Stomach (tissue), 9 donors: ENCODE data around the gene PRM3. TPM values are rescaled to one million over a fixed set of nuclear protein-coding genes. Genes with fewer than 3 reads are reported as not detected.
A peak's percentile ranks its signal among the peaks of the same experiment; 100 is the strongest.

ENCODE experiments used
- DNase-seq, 2 donors: peaks; one replicate each; pipeline versions ENCODE4 v3.0.0 to v3.0.0-alpha.2; 2013 to 2019
- H3K27ac ChIP-seq, 5 donors: fragments of 200-600 bp in 4 of 5; sonication (generic) in 4 of 5; one replicate each; pipeline ENCODE4 v1.5.1; 2013 to 2019; ENCODE audit warnings: mild to moderate bottlenecking in 1 of 5, moderate library complexity in 1 of 5
- H3K27me3 ChIP-seq, 3 donors: fragments of 200-600 bp; sonication (generic); one replicate each; pipeline ENCODE4 v1.5.1; 2017 to 2019; ENCODE audit warnings: mixed run types in 1 of 3
- H3K36me3 ChIP-seq, 4 donors: fragments of 200-600 bp; sonication (generic); 1 replicate in 3 of 4; 2 replicates in 1 of 4; pipeline ENCODE4 v1.5.1; 2016 to 2019
- H3K4me1 ChIP-seq, 4 donors: fragments of 200-600 bp; sonication (generic); one replicate each; pipeline ENCODE4 v1.5.1; 2016 to 2019
- H3K4me3 ChIP-seq, 4 donors: fragments of 200-600 bp; sonication (generic) in 3 of 4; one replicate each; pipeline ENCODE4 v1.5.1; 2016 to 2019; ENCODE audit warnings: mild to moderate bottlenecking in 1 of 4
- H3K9me3 ChIP-seq, 4 donors: fragments of 200-600 bp; sonication (generic); one replicate each; pipeline ENCODE4 v1.5.1; 2016 to 2019
- EP300 ChIP-seq: sonication (generic); formaldehyde crosslinking; IDR thresholded peaks from one replicate; pipeline ENCODE4 v1.6.1; 2017; ENCODE audit warnings: antibody characterized with exemption
- POLR2A ChIP-seq, 4 donors: fragments of 450-650 bp; IDR thresholded peaks; one replicate each; pipeline ENCODE4 v1.6.1; 2016; ENCODE audit warnings: antibody characterized with exemption in 4 of 4, control low read depth in 2 of 4, mild to moderate bottlenecking in 1 of 4, moderate library complexity in 1 of 4
- POLR2AphosphoS5 ChIP-seq, 3 donors: sonication (generic); formaldehyde crosslinking; IDR thresholded peaks; one replicate each; pipeline ENCODE4 v1.6.1; 2016; ENCODE audit warnings: antibody characterized with exemption in 3 of 3
- WGBS, 5 donors: extraction: QIAGEN DNeasy Blood & Tissue Kit in 3 of 5; methylation state at CpG; one replicate each; pipeline versions ENCODE4 v1.1.5 to v1.1.7; 2013 to 2018; 5-methylcytosine and 5-hydroxymethylcytosine counted together
- intact Hi-C: fragments of 100-400 bp; cut with DNase I; formaldehyde crosslinking; loops from one replicate; pipeline ENCODE4 v1.15.1; 2023; ENCODE audit warnings: low total_unique reads
- polyA plus RNA-seq, 3 donors: library from polyadenylated mRNA; stranded (reverse); fragments of 200-250 nt; gene quantifications; one replicate each; pipeline ENCODE4 v1.2.3, GENCODE V29; 2013
- total RNA-seq, 5 donors: library from RNA; depleted of rRNA; stranded (reverse); fragments of >200 nt; gene quantifications; one replicate each; pipeline versions ENCODE4 v1.1.0 to v1.2.3, GENCODE V29; 2014 to 2016
- TF ChIP-seq, protein P1 (sequence below), 7 experiments: fragments of 450-650 bp in 4 of 7; fragments of 200-600 bp in 3 of 7; sonication (generic) in 3 of 7; IDR thresholded peaks; one replicate each; pipeline ENCODE4 v1.5.1; 2016 to 2019; ENCODE audit warnings: antibody characterized with exemption in 7 of 7, control low read depth in 2 of 7, mild to moderate bottlenecking in 1 of 7
- donor health status: healthy with polysubstance abuse.
- donor health status: Bipolar disorder and iron deficiency.
- donor health status: healthy.

The PRM3 gene
- total and polyA plus RNA-seq, 8 donors = not detected

DNA sequence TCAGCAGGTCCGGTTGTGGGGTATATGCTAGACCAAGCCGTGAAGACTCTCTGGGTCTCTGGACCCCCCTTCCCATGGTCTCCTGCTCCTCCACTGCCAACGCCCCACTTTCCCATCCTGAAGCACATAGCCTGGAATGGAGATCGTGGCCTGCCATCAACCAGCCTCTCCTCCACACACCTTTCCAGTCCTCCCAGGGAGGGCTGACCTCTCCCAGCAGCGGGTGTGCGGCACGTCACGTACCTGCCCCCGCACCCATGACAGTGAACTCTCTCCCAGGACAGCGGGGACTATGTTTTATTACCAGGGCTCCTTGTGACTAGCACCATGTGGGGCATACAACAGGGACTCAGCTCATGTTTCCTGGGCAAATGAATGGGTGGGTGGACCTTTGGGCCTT lies 1.8 kb downstream of the PRM3 start:
- intact Hi-C loops = no loop called here
- Histone ChIP-seq H3K9me3 (no peaks in the 10 kb centered on the region), H3K4me1 (no peaks in the 10 kb centered on the region), H3K27me3 (no peaks in the 10 kb centered on the region), H3K27ac (no peak overlapping the region), H3K4me3 (no peak overlapping the region), H3K36me3 (no peaks in the 10 kb centered on the region)
- TF ChIP-seq POLR2A (IDR thresholded peaks at IDR 0.05) = no peak
- no peak for TF ChIP-seq EP300
- TF ChIP-seq POLR2AphosphoS5 (IDR thresholded peaks at IDR 0.05) = no peak
- TF ChIP-seq, protein P1, sequence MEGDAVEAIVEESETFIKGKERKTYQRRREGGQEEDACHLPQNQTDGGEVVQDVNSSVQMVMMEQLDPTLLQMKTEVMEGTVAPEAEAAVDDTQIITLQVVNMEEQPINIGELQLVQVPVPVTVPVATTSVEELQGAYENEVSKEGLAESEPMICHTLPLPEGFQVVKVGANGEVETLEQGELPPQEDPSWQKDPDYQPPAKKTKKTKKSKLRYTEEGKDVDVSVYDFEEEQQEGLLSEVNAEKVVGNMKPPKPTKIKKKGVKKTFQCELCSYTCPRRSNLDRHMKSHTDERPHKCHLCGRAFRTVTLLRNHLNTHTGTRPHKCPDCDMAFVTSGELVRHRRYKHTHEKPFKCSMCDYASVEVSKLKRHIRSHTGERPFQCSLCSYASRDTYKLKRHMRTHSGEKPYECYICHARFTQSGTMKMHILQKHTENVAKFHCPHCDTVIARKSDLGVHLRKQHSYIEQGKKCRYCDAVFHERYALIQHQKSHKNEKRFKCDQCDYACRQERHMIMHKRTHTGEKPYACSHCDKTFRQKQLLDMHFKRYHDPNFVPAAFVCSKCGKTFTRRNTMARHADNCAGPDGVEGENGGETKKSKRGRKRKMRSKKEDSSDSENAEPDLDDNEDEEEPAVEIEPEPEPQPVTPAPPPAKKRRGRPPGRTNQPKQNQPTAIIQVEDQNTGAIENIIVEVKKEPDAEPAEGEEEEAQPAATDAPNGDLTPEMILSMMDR (IDR thresholded peaks at IDR 0.05) = no peak
- no peak for DNase-seq
- 95 to 100% (median 96%) methylated on average over 2 to 10 of the region's 10 CpGs for WGBS, 5 donors

DNA sequence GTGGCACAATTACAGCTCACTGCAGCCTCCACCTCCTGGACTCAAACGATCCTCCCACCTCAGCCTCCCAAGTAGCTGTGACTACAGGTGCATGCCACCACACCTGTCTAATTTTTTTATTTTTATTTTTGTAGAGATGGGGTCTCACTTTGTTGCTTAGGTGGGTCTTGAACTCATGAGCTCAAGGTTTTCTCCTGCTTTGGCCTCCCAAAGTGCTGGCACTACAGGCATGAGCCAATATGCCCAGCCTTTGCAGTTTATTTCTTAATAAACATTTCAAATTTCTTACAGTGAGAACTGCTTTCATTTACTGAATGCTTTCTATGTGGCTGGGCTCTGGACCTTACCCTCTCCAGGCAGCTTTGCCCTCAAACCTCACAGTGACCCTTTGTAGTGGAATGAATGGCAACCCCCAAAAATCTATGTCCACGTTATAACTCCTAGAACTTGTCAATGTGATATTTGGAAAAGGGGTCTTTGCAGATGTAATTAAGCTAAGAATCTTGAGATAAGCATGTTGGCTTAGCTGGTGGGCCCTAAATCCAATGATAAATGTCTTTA lies 2.7 kb downstream of the PRM3 start:
- Histone ChIP-seq H3K27ac (no peak overlapping the region), H3K4me1 (no peaks in the 10 kb centered on the region), H3K27me3 (no peaks in the 10 kb centered on the region), H3K9me3 (no peaks in the 10 kb centered on the region), H3K36me3 (no peaks in the 10 kb centered on the region), H3K4me3 (no peak overlapping the region)
- TF ChIP-seq EP300 = no peak
- TF ChIP-seq, protein P1 (IDR thresholded peaks at IDR 0.05) = no peak
- TF ChIP-seq POLR2AphosphoS5 (IDR thresholded peaks at IDR 0.05) = no peak
- TF ChIP-seq POLR2A (IDR thresholded peaks at IDR 0.05) = no peak
- DNase-seq = no peak
- 85 to 95% (median 93%) methylated on average over 2 of the region's 2 CpGs for WGBS, 5 donors
- intact Hi-C loops = no loop called here

DNA sequence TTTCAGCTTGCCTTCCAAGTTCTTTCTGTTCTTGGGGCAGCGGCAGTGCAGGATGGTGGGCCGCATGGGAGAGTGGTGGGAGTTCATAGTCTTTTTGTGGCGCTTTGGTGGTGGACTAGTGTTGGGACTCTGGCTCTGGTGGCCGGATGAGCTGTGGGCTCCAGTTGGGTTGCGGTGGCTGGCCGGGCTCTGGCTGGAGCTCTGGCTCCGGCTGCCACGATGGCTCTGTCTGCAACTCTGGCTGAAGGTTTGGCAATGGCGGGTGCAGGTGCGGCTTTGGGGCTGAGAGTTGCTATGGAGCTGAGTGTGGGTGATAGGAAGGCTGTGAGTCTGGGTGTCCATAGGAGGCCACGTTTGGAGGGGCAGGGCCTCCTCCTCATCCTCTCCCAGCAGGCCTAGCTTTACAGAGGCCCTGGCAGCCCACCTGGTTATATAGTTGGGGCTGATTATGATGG lies 4.5 kb downstream of the PRM3 start, which contains the start of gene TNP2:
TSS of gene TNP2 (minus strand) at position 405 of the 455 bp plus-strand sequence. CDS start at position 342, 63 bp downstream.
- no peak for TF ChIP-seq POLR2A (IDR thresholded peaks at IDR 0.05)
- TF ChIP-seq, protein P1 (IDR thresholded peaks at IDR 0.05) = no peak
- no peak for TF ChIP-seq POLR2AphosphoS5 (IDR thresholded peaks at IDR 0.05)
- no peak for TF ChIP-seq EP300
- peaks cover 6 to 14% (median 10%) of the 10 kb centered on the region in 4 donors for H3K4me1 ChIP-seq
- WGBS, 5 donors = 94 to 100% (median 97%) methylated on average over 11 of the region's 11 CpGs
- H3K27ac ChIP-seq = no peak within 1 kb of the TSS
- intact Hi-C loops = no loop called here
- H3K27me3 ChIP-seq = no peaks in the 10 kb centered on the region
- no peak for DNase-seq
- no peaks in the 10 kb centered on the region for H3K9me3 ChIP-seq
- no peak within 1 kb of the TSS for H3K4me3 ChIP-seq
- no peaks in the 10 kb centered on the region for H3K36me3 ChIP-seq

DNA sequence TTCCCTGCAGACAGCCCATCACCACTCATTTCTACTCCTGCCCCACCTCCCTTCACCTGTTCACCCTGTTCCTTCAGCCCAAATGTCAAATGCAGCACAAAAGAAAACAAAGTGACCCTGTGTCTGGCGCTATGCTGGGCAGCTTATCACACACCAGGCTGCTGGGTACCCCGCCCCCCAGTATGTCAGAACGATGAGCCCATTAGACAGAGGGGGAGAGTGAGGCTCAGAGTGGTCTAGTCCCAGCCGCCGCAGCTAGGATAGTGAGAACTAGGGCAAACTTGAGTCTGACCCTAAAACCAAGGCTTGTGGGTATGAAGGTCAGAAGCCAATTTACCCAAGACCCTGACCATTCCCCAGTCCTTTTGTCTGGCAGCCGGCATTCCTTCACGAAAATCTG lies 8.3 kb downstream of the PRM3 start:
- no peak for TF ChIP-seq EP300
- no peak for TF ChIP-seq POLR2A (IDR thresholded peaks at IDR 0.05)
- TF ChIP-seq POLR2AphosphoS5 (IDR thresholded peaks at IDR 0.05) = no peak
- TF ChIP-seq, protein P1 (IDR thresholded peaks at IDR 0.05) = no peak
- H3K4me1 ChIP-seq = peaks cover 6 to 28% (median 10%) of the 10 kb centered on the region in 4 donors
- WGBS, 5 donors = 45 to 67% (median 57%) methylated on average over 7 of the region's 7 CpGs
- intact Hi-C loops = no loop called here
- no peaks in the 10 kb centered on the region for H3K9me3 ChIP-seq
- H3K27ac ChIP-seq = peak overlapping the region in 3 of 5 donors; percentile 20 to 65 (median 40)
- peak in 1 of 2 donors; percentile 30 for DNase-seq
- H3K36me3 ChIP-seq = no peaks in the 10 kb centered on the region
- no peaks in the 10 kb centered on the region for H3K27me3 ChIP-seq
- H3K4me3 ChIP-seq = no peak overlapping the region
